Loucy (cell line): ENCODE measurements around the gene CDH4.

Experiments
- H2AFZ ChIP-seq: fragments of 200-600 bp; sonication (generic); 2 replicates; pipeline ENCODE4 v1.6.0; 2016; ENCODE audit warnings: antibody characterized with exemption, mild to moderate bottlenecking, low read length, moderate library complexity
- H3F3A ChIP-seq: fragments of 200-600 bp; 2 replicates; pipeline ENCODE4 v1.6.0; 2016; ENCODE audit warnings: antibody characterized with exemption, low read depth, mild to moderate bottlenecking
- H3K27me3 ChIP-seq: fragments of 200-600 bp; sonication (generic); 2 replicates; pipeline ENCODE4 v1.6.1; 2014; ENCODE audit warnings: low read length, mild to moderate bottlenecking; ENCODE audit not compliant: insufficient read depth, poor library complexity, severe bottlenecking
- H3K36me3 ChIP-seq: fragments of 200-600 bp; sonication (generic); 2 replicates; pipeline ENCODE4 v1.6.1; 2016; ENCODE audit warnings: low read length; ENCODE audit not compliant: insufficient read depth
- H3K4me1 ChIP-seq: fragments of 200-600 bp; sonication (generic); 2 replicates; pipeline ENCODE4 v1.5.1; 2014; ENCODE audit warnings: low read length, mild to moderate bottlenecking; ENCODE audit not compliant: insufficient read depth, poor library complexity, severe bottlenecking
- H3K4me2 ChIP-seq: fragments of 200-600 bp; sonication (generic); 2 replicates; pipeline ENCODE4 v1.6.0; 2014; ENCODE audit warnings: antibody characterized with exemption, low read length, low read depth, mild to moderate bottlenecking; ENCODE audit not compliant: poor library complexity, severe bottlenecking
- H3K4me3 ChIP-seq: fragments of 200-600 bp; sonication (generic); 2 replicates; pipeline ENCODE4 v1.5.1; 2014; ENCODE audit warnings: low read length, mild to moderate bottlenecking, mixed read lengths; ENCODE audit not compliant: poor library complexity, severe bottlenecking
- H3K79me2 ChIP-seq: fragments of 200-600 bp; sonication (generic); 2 replicates; pipeline ENCODE4 v1.6.1; 2014; ENCODE audit warnings: low read length; ENCODE audit not compliant: insufficient read depth
- H3K9ac ChIP-seq: fragments of 200-600 bp; sonication (generic); 2 replicates; pipeline ENCODE4 v1.6.0; 2014; ENCODE audit warnings: mild to moderate bottlenecking, low read depth, low read length, moderate library complexity; ENCODE audit not compliant: poor library complexity, severe bottlenecking
- H3K9me2 ChIP-seq: fragments of 200-600 bp; sonication (generic); replicated peaks from 2 replicates; pipeline ENCODE4 v1.6.1; 2016; ENCODE audit warnings: low read depth, low read length, mixed read lengths
- H3K9me3 ChIP-seq: fragments of 200-600 bp; sonication (generic); 2 replicates; pipeline ENCODE4 v1.6.1; 2014; ENCODE audit warnings: mild to moderate bottlenecking, antibody characterized with exemption, low read length, low read depth; ENCODE audit not compliant: insufficient read depth
- H4K20me1 ChIP-seq: fragments of 200-600 bp; sonication (generic); 2 replicates; pipeline ENCODE4 v1.6.0; 2014; ENCODE audit warnings: antibody characterized with exemption, low read length, mild to moderate bottlenecking; ENCODE audit not compliant: insufficient read depth, poor library complexity, severe bottlenecking
- EZH2phosphoT487 ChIP-seq: fragments of 200-600 bp; IDR thresholded peaks from 2 replicates; pipeline ENCODE4 v1.6.1; 2018; ENCODE audit warnings: antibody characterized with exemption, mild to moderate bottlenecking, moderate library complexity, borderline replicate concordance
- TF ChIP-seq, protein P1 (sequence below): fragments of 200-600 bp; sonication (generic); conservative IDR thresholded peaks from 2 replicates; pipeline ENCODE4 v1.5.1; 2014; ENCODE audit warnings: mild to moderate bottlenecking, antibody characterized with exemption, low read length

The CDH4 gene

DNA sequence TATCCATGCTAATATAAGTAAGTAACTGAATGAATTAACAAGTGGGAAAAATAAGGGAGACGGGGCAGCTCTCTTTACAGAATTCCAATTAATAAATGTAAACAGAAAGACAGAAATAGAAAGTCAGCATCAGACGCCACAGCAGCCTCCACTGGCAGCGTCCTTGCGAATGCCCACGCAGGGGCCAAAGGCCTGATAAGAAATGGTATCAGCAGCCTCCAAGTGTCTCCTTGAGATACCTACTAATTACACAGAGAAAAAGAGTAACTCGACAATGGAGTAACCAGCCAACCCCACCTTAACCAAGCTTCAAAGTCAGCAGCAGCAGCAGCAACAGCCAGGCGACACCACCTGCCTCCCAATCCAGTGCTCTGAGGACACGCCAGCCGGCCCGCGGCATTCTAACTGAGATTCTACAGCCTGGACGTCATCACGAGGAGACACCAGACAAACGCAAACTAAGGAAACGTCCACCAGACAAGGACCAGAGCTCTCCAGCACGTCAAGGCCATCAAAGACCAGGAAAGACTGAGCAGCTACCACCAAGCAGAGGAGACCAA, 734.8 kb downstream of the CDH4 start:
- H4K20me1 ChIP-seq, result peaks cover 4% of the 10 kb centered on the region
- peaks cover 4% of the 10 kb centered on the region; the same call in 1 of the 2 replicates for H3K9me3 ChIP-seq
- H3K4me3 ChIP-seq, result no peak overlapping the region
- no peak overlapping the region for H3K4me2 ChIP-seq
- no peak overlapping the region for H3K9ac ChIP-seq
- H3K27me3 ChIP-seq, result no peaks in the 10 kb centered on the region
- H3K4me1 ChIP-seq, result no peaks in the 10 kb centered on the region
- peaks cover 4% of the 10 kb centered on the region; the same call in 1 of the 2 replicates for H3F3A ChIP-seq
- TF ChIP-seq, protein P1, sequence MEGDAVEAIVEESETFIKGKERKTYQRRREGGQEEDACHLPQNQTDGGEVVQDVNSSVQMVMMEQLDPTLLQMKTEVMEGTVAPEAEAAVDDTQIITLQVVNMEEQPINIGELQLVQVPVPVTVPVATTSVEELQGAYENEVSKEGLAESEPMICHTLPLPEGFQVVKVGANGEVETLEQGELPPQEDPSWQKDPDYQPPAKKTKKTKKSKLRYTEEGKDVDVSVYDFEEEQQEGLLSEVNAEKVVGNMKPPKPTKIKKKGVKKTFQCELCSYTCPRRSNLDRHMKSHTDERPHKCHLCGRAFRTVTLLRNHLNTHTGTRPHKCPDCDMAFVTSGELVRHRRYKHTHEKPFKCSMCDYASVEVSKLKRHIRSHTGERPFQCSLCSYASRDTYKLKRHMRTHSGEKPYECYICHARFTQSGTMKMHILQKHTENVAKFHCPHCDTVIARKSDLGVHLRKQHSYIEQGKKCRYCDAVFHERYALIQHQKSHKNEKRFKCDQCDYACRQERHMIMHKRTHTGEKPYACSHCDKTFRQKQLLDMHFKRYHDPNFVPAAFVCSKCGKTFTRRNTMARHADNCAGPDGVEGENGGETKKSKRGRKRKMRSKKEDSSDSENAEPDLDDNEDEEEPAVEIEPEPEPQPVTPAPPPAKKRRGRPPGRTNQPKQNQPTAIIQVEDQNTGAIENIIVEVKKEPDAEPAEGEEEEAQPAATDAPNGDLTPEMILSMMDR, result no peak
- no peak for TF ChIP-seq EZH2phosphoT487
- H3K36me3 ChIP-seq, result peaks cover 64% of the 10 kb centered on the region; the same call in 1 of the 2 replicates
- H3K79me2 ChIP-seq, result no peaks in the 10 kb centered on the region; the same call in 1 of the 2 replicates
- no peaks in the 10 kb centered on the region for H3K9me2 ChIP-seq
- no peak overlapping the region for H2AFZ ChIP-seq

DNA sequence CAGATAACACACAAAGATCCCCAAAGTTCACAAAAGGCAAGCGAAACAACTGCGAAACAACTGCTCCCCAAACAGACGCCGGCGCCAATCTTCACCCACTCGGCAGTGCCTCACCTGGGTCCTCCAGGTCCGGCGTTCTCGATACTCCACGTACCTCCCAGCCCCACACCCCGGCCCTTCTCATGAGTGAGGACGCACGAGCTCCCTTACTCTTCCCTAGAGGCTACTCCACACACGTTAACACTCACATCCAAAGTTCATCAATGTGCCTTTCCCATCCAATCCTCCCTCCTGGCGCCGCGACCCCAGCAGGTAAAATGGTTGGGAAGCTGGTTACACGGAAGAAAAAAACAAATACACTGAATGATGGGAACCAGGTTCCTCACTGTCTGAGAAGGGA, 736.6 kb downstream of the CDH4 start:
- Histone ChIP-seq H3K27me3 (no peaks in the 10 kb centered on the region), H2AFZ (no peak overlapping the region), H3K9me3 (peaks cover 4% of the 10 kb centered on the region; the same call in 1 of the 2 replicates), H4K20me1 (no peaks in the 10 kb centered on the region), H3K9ac (no peak overlapping the region), H3K9me2 (no peaks in the 10 kb centered on the region), H3F3A (peaks cover 4% of the 10 kb centered on the region; the same call in 1 of the 2 replicates), H3K4me3 (no peak overlapping the region), H3K4me2 (no peak overlapping the region), H3K36me3 (peaks cover 80% of the 10 kb centered on the region; the same call in 1 of the 2 replicates), H3K79me2 (no peaks in the 10 kb centered on the region), H3K4me1 (no peaks in the 10 kb centered on the region)
- TF ChIP-seq EZH2phosphoT487, result no peak
- TF ChIP-seq, protein P1, result no peak

DNA sequence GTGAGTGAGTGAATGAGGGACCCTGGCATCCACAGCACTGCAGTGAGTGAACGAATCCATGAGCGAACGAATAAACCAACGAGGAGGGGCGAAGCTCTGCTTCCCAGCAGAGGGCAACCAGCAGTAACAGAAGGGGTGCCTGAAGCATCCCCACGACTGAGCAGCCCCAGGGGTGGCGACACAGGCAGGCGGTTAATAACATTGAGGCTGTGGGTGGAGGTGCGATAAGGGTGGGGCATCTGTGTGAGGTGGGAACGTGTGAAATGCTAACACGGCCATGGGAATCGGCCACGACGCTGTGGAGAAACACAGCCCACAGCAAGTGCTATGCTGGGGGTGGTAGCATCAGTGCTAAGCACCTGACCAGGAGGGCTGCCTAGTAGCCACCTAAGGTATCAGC, 737.7 kb downstream of the CDH4 start:
- Histone ChIP-seq H2AFZ (no peak overlapping the region), H4K20me1 (no peaks in the 10 kb centered on the region), H3K79me2 (no peaks in the 10 kb centered on the region), H3K4me3 (no peak overlapping the region), H3F3A (peaks cover 4% of the 10 kb centered on the region; the same call in 1 of the 2 replicates), H3K9ac (no peak overlapping the region), H3K27me3 (no peaks in the 10 kb centered on the region), H3K9me2 (no peaks in the 10 kb centered on the region), H3K4me2 (no peak overlapping the region), H3K4me1 (no peaks in the 10 kb centered on the region), H3K36me3 (peaks cover 80% of the 10 kb centered on the region; the same call in 1 of the 2 replicates), H3K9me3 (peaks cover 4% of the 10 kb centered on the region; the same call in 1 of the 2 replicates)
- TF ChIP-seq EZH2phosphoT487, result no peak
- TF ChIP-seq, protein P1, result no peak
